Measurements from ENCODE around the gene C1QTNF12.
"Not testable (repeated sequence)": the region's sequence is repeated elsewhere in the genome, so short reads cannot be mapped to it uniquely, and the experiment has no call there.

Gene C1QTNF12

GRCh38 chr1:1197551-1198422 lies 48.7 kb downstream of the C1QTNF12 start:
- H3K4me1 ChIP-seq (ENCODE audit: control insufficient read depth, insufficient read depth, low read length): no peaks in the 10 kb centered on the region
- H3K36me3 ChIP-seq (ENCODE audit: control insufficient read depth, insufficient read depth, low read length, severe bottlenecking): no peaks in the 10 kb centered on the region
- no peak overlapping the region for H3K9ac ChIP-seq (ENCODE audit: low read length)
- H3K27me3 ChIP-seq (replicated peaks; ENCODE audit: control insufficient read depth, insufficient read depth, low read length): no peaks in the 10 kb centered on the region
- no peak for DNase-seq (ENCODE audit: low read depth)
- no peak overlapping the region for H3K4me3 ChIP-seq (ENCODE audit: low read length)
- H3K9me3 ChIP-seq (ENCODE audit: control insufficient read depth, low read length): peaks cover 18% of the 10 kb centered on the region

- Histone ChIP-seq H3K27me3 (replicated peaks; ENCODE audit: control insufficient read depth, insufficient read depth, low read length) (peaks cover 5% of the 10 kb centered on the region), H3K9ac (ENCODE audit: low read length) (no peak overlapping the region), H3K4me1 (ENCODE audit: control insufficient read depth, insufficient read depth, low read length) (no peaks in the 10 kb centered on the region), H3K36me3 (ENCODE audit: control insufficient read depth, insufficient read depth, low read length, severe bottlenecking) (no peaks in the 10 kb centered on the region), H3K4me3 (ENCODE audit: low read length) (no peak overlapping the region), H3K9me3 (ENCODE audit: control insufficient read depth, low read length) (peaks cover 24% of the 10 kb centered on the region)
- DNase-seq (ENCODE audit: low read depth): no peak
Observed at GRCh38 chr1:1197188-1197500, 49.4 kb downstream of the C1QTNF12 start.

- no peak overlapping the region for H3K4me3 ChIP-seq (ENCODE audit: low read length)
- H3K9me3 ChIP-seq (ENCODE audit: control insufficient read depth, low read length): peaks cover 30% of the 10 kb centered on the region
- H3K36me3 ChIP-seq (ENCODE audit: control insufficient read depth, insufficient read depth, low read length, severe bottlenecking): no peaks in the 10 kb centered on the region
- H3K9ac ChIP-seq (ENCODE audit: low read length): no peak overlapping the region
- H3K4me1 ChIP-seq (ENCODE audit: control insufficient read depth, insufficient read depth, low read length): no peaks in the 10 kb centered on the region
- no peak for DNase-seq (ENCODE audit: low read depth)
- peaks cover 6% of the 10 kb centered on the region for H3K27me3 ChIP-seq (replicated peaks; ENCODE audit: control insufficient read depth, insufficient read depth, low read length)
Observed at GRCh38 chr1:1196431-1197187, 49.9 kb downstream of the C1QTNF12 start.

- H3K27me3 ChIP-seq (replicated peaks; ENCODE audit: control insufficient read depth, insufficient read depth, low read length); H3K4me3 ChIP-seq (ENCODE audit: low read length); DNase-seq (ENCODE audit: low read depth); H3K9ac ChIP-seq (ENCODE audit: low read length); H3K4me1 ChIP-seq (ENCODE audit: control insufficient read depth, insufficient read depth, low read length); H3K36me3 ChIP-seq (ENCODE audit: control insufficient read depth, insufficient read depth, low read length, severe bottlenecking): not testable (repeated sequence)
- peaks cover 32% of the 10 kb centered on the region for H3K9me3 ChIP-seq (ENCODE audit: control insufficient read depth, low read length)
Observed at GRCh38 chr1:1195726-1196125, 50.8 kb downstream of the C1QTNF12 start.

GRCh38 chr1:1194723-1195122 lies 51.8 kb downstream of the C1QTNF12 start:
- H3K9ac ChIP-seq (ENCODE audit: low read length): no peak overlapping the region

More at GRCh38 chr1:1194723-1195122, 51.8 kb downstream of the C1QTNF12 start:
- no peak for DNase-seq (ENCODE audit: low read depth)
- no peaks in the 10 kb centered on the region for H3K36me3 ChIP-seq (ENCODE audit: control insufficient read depth, insufficient read depth, low read length, severe bottlenecking)
- H3K27me3 ChIP-seq (replicated peaks; ENCODE audit: control insufficient read depth, insufficient read depth, low read length): peaks cover 6% of the 10 kb centered on the region
- peaks cover 32% of the 10 kb centered on the region for H3K9me3 ChIP-seq (ENCODE audit: control insufficient read depth, low read length)
- no peaks in the 10 kb centered on the region for H3K4me1 ChIP-seq (ENCODE audit: control insufficient read depth, insufficient read depth, low read length)
- H3K4me3 ChIP-seq (ENCODE audit: low read length): no peak overlapping the region
